T47D (cell line): ENCODE data around the gene RPS6KC1.
"Not testable (repeated sequence)": the region's sequence is repeated elsewhere in the genome, so short reads cannot be mapped to it uniquely, and the experiment has no call there.

Experiments used
- DNase-seq, 2 experiments: peaks; one replicate each; pipeline versions ENCODE4 v3.0.0 to v3.0.0-alpha.2; 2011 to 2012; ENCODE audit warnings: low read depth in 1 of 2, low spot score in 1 of 2
- JUND ChIP-seq: IDR thresholded peaks from 2 replicates; pipeline ENCODE4 v1.6.1; 2012; ENCODE audit warnings: low read depth
- in situ Hi-C: cut with HindIII; loops from 2 replicates; pipeline ENCODE4 v1.10.0; 2016; ENCODE audit warnings: low sequenced_read_pairs, low pct_unique_long_range_greater_than_20kb

The RPS6KC1 gene

GRCh38 chr1:213192026-213192425, 141.0 kb downstream of the RPS6KC1 start:
- TF ChIP-seq JUND, result no peak

GRCh38 chr1:213194383-213194782, 143.3 kb downstream of the RPS6KC1 start:
- in situ Hi-C loops, result no loop called here
- TF ChIP-seq JUND, result no peak
- no peak for DNase-seq

More at GRCh38 chr1:213192026-213192425, 141.0 kb downstream of the RPS6KC1 start:
- in situ Hi-C loops, result no loop called here
- DNase-seq, result no peak

- in situ Hi-C loops, result no loop called here
- no peak for TF ChIP-seq JUND
- DNase-seq, result no peak
These were observed 143.8 kb downstream of the RPS6KC1 start for GRCh38 chr1:213194855-213195254.

GRCh38 chr1:213196328-213197054, 145.4 kb downstream of the RPS6KC1 start:
- peak; percentile 94 for TF ChIP-seq JUND
- DNase-seq, result peak in 1 of 2 experiments; percentile 94
- in situ Hi-C loops, result not testable (repeated sequence)

- no peak for TF ChIP-seq JUND
- DNase-seq, result no peak
- in situ Hi-C loops, result no loop called here
These were observed 149.6 kb downstream of the RPS6KC1 start for GRCh38 chr1:213200630-213201029.

GRCh38 chr1:213201380-213202155, 150.5 kb downstream of the RPS6KC1 start:
- in situ Hi-C loops, result no loop called here
- no peak for DNase-seq
- no peak for TF ChIP-seq JUND

- in situ Hi-C loops, result no loop called here
- TF ChIP-seq JUND, result no peak
- no peak for DNase-seq
These were observed 160.2 kb downstream of the RPS6KC1 start for GRCh38 chr1:213211201-213211600.

- in situ Hi-C loops, DNase-seq: not testable (repeated sequence)
These were observed 168.0 kb downstream of the RPS6KC1 start for GRCh38 chr1:213219076-213219475.

- TF ChIP-seq JUND, result no peak
- no peak for DNase-seq
- in situ Hi-C loops, result no loop called here
These were observed 170.2 kb downstream of the RPS6KC1 start for GRCh38 chr1:213221209-213221608.

GRCh38 chr1:213227458-213227857, 176.4 kb downstream of the RPS6KC1 start:
- in situ Hi-C loops, result no loop called here
- no peak for TF ChIP-seq JUND

GRCh38 chr1:213231795-213232231, 180.8 kb downstream of the RPS6KC1 start:
- DNase-seq, result no peak
- TF ChIP-seq JUND, result no peak
- in situ Hi-C loops, result no loop called here

More at GRCh38 chr1:213227458-213227857, 176.4 kb downstream of the RPS6KC1 start:
- no peak for DNase-seq

GRCh38 chr1:213242883-213243282, 191.8 kb downstream of the RPS6KC1 start:
- in situ Hi-C loops, result no loop called here

GRCh38 chr1:213244664-213245091, 193.6 kb downstream of the RPS6KC1 start:
- peak; percentile 38 to 72 for DNase-seq
- in situ Hi-C loops, result no loop called here
- no peak for TF ChIP-seq JUND

More at GRCh38 chr1:213242883-213243282, 191.8 kb downstream of the RPS6KC1 start:
- TF ChIP-seq JUND, result no peak
- DNase-seq, result no peak
